DMS153 treated with DMSO at 0.1 percent for 48 hours (cell line): Measurements from ENCODE around the gene GASK1B.

ENCODE experiments used
- DNase-seq: peaks from one replicate; lab custom pipeline; 2025; ENCODE audit not compliant: unreplicated experiment; lab: John Stamatoyannopoulos, UW

GASK1B gene

GRCh38 chr4:158189422-158189821, 16.6 kb upstream of the GASK1B start:
- DNase-seq, result no peak

DNA sequence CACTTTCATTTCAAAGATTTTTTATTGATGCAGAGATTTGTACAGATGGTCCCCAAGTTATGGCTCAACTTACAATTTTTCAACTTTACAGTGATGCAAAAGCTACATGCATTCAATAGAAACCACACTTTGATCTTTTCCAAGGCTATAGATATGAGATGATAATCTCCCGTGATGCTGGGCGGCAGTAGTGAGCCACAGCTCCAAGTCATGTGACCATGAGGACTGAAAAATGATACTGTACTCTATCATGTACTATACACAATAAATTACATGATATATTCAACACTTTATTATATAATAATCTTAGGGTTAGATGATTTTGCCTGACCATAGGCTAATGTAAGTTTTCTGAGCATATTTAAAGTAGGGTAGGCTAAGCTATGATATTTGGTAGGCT, 14.0 kb upstream of the GASK1B start:
- DNase-seq, result no peak

DNA sequence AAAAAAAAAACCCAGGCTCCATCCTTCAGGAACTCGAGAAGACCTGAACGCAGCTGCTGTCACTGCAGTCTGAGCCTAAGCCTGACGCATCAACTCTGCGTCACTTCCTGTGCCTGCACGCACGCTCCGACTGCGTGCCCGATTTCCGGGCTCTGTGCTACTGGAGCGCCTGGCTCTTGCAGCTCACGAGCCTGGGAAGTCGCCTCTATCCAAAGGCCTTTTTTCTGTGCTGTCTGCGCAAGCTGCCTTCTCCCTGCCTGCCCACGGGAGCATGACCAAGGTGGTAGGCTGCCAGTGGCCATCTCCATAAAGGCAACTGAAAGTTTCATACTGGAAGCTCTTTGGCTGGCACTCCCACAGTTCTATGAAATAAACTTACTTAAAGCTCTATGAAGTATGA, 9.9 kb upstream of the GASK1B start:
- DNase-seq, result no peak

GRCh38 chr4:158181906-158182305, 9.1 kb upstream of the GASK1B start:
- no peak for DNase-seq

DNA sequence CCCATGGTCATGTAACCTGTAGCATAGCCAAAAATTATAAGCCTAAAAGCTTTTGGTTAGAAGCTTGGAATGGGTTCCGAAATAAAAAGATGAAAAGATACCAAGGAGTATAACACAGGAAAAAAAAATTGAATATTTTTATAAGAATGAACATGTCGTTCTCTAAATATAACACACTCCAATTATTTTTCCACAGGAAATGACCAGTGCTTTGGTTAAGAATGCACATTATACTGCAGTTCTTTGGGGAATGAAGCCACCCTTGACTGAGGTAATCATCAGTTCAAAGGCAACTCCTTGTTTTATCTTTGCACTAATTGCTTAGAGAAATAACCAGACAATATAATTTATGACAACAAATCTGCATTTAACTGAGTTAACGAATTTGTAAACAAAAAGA, 6.6 kb upstream of the GASK1B start:
- DNase-seq, result no peak

- no peak for DNase-seq
Measured at GRCh38 chr4:158176776-158177175, 4.0 kb upstream of the GASK1B start.

GRCh38 chr4:158176108-158176507, 3.3 kb upstream of the GASK1B start:
- DNase-seq, result no peak

- DNase-seq, result no peak
Measured at GRCh38 chr4:158170691-158171561, 1.9 kb downstream of the GASK1B start.

DNA sequence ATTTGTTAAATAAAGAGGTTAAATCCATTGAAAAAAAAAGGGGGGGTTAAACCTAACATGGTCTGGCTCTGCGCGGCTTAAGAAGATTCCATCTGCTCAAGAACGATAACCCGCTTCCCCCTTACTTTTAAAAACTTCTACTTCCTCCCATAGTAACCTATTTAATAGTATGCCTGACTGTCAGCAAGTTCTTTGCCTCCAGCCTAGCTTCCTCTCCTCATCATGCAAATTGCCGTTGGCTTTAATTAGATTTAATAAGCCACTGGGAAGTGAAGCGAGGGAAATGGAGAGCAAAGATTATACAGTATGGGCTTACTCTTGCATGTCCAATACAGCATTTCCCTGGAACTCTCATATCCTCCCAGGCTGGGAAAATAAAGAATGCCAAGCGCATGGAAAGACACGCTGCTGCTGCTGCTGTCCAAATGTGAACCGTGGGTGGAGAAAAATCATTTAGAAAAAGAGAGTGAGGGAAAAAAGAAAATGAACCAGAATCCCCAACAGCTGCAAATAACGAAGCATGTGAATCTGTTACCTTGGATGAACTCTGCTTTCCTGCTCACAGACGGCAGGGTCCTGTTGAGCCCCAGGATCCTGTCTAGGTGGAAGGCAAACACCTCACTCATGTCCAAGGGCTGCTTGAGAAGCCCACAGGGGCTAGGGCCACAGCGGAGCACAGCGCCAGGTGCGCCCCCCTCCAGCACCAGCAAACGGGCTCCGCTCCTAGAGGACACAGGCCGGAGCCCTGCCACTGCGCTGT, 2.7 kb downstream of the GASK1B start:
- no peak for DNase-seq

- no peak for DNase-seq
Measured at GRCh38 chr4:158169506-158169905, 3.3 kb downstream of the GASK1B start.

DNA sequence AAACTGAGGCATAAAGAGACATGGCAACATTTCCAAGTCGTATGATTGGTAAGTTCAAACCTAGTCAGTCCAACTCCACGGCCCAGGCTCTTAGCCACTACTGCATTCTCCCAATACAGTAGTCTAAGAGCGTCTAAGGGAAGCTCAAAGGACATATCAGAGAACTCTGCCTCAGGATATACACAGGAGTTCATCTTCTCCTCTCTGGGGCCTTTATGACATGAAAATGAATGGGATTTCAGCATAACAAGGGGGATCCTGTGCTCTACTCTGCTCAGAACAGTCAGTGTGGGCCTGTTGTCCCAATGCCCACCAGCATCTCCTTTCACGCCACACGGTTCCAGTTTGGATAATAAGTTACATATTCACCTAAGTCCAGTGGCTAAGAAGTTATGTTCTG, 4.2 kb downstream of the GASK1B start:
- no peak for DNase-seq

DNA sequence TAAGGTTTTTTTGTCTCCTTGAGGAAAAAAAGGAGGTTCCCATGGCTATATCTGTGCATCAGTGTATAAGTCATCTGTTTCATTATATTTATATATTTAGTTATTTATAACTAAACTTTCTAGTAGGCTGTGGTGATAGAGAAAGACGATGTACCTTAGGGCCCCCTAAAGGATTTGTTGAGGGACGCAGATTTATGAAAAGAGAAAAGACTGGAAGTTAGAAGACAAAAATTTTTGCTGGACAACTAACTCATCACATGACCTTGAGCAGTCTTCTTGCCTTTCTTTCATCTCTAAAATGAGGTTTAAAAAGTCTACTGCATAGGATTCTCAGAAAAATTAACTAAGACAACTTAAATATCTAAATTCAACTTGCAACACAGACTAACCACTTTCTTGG, 6.1 kb downstream of the GASK1B start:
- DNase-seq, result no peak

DNA sequence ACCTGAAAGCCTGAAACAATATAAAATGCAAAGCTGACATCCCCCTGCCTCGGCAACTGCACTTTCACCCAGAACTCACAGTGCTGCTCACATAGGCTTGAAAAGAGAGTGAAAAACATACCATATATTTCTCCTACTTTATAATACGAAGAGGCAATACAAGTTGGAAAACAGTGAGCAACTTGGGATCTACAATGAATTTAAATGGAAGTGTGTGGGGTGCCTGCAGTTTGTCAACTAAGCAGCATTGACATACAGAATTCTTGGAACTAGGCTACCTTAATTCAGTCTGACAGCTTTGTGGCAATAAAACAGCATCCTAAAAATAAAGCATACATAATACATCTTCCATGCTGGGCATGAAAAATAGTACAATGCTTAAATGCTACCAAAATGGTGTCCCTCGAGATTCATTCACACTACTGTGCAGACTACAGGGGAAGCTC, 8.0 kb downstream of the GASK1B start:
- DNase-seq, result no peak

GRCh38 chr4:158163941-158164767, 8.7 kb downstream of the GASK1B start:
- DNase-seq, result no peak

GRCh38 chr4:158162631-158163030, 10.2 kb downstream of the GASK1B start:
- DNase-seq, result no peak

DNA sequence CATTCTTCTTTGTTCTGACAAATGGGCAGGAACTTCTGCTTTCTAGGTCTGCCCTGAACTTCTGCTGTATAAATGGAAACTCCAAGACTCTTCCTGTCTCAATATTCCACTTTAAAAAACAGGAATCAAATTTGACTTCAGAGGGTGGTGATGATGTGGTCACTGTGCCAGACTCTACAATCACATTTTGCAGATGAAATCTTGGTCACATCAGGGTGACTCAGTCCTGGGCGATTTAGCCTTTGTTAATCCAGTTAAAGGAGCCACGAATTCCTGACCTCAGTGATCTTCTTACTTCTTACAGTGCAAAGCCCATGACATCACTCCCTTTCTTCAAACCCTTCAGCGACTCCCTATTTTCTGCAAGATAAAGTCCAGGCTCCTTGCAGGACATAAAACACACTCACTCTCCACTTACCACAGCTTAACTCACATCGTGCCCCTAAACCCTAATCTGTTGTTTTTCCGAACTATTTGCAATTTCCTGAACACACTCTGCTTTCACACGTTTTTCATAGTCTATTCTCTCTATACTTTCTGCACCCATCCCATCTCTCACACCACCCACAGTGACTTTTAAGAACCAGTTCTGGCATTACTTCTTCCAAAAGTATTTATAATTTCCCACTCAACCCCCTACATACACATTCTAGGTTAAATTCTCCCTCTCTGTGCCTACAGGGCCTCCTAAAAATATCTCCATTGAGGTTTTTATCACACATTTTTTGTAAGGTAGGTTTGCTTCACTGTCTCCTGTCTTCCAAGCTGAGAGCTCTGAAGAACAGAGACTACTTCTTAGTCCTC, 11.1 kb downstream of the GASK1B start:
- DNase-seq, result no peak

DNA sequence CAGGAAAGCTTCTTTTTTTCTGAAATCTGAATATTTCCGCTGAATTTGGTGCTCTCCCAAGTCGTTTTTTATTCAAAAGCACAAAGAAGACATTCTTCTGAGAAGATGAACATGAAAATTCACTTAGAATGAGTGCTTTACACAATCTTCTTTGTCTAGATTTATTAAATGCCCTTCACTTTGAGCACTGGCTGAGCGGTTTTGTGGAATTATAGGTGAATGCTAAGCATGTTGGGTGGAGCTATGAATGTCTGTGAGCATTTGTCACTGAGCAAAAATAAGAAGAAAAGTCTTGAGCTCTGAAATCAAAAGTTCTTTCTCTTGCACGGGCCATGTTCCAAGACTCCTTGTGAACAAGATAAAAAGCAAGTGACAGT, 13.1 kb downstream of the GASK1B start:
- no peak for DNase-seq

GRCh38 chr4:158159054-158159717, 13.6 kb downstream of the GASK1B start:
- DNase-seq, result no peak

- DNase-seq, result no peak
Measured at GRCh38 chr4:158157412-158157811, 15.4 kb downstream of the GASK1B start.
